ENCODE data around the gene METTL25B.

Gene METTL25B

DNA sequence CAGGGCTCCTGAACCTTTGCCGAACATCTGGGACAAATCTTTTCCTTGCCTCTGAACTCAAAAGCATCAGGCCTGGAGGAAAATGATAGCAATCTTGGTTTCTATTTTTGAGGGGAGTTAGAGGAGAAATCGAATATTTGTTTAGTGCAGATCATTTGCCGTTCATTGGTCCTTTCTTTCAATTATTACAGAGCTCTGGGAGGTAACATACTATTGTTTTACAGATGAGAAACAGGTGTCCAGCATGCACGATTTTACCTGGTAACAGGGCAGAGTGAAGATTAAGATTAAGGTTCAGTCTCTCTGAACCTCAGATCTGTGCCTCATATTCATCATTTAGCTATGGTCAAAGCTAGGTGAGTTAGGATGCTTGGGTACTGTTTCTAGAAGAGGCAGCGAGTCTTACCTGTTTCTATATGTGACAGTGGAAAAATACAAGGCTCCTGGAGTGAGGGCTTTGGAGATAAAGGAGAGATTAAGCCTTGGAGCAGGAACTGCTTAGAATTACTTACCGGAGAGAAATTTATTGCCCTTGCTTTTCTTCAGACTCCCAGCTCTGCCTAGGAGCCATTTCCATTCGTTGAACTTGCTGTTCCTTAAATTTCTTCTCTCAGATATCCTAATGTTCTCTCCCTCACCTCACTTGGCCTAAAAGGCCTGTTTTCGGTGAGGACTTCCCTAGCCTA is 40.5 kb downstream of the METTL25B start:
- DNase-seq (ENCODE audit: low read depth) = no peak
- TF ChIP-seq, protein P1, sequence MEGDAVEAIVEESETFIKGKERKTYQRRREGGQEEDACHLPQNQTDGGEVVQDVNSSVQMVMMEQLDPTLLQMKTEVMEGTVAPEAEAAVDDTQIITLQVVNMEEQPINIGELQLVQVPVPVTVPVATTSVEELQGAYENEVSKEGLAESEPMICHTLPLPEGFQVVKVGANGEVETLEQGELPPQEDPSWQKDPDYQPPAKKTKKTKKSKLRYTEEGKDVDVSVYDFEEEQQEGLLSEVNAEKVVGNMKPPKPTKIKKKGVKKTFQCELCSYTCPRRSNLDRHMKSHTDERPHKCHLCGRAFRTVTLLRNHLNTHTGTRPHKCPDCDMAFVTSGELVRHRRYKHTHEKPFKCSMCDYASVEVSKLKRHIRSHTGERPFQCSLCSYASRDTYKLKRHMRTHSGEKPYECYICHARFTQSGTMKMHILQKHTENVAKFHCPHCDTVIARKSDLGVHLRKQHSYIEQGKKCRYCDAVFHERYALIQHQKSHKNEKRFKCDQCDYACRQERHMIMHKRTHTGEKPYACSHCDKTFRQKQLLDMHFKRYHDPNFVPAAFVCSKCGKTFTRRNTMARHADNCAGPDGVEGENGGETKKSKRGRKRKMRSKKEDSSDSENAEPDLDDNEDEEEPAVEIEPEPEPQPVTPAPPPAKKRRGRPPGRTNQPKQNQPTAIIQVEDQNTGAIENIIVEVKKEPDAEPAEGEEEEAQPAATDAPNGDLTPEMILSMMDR (IDR thresholded peaks at IDR 0.05; ENCODE audit: insufficient read depth, low read depth, low read length, missing control alignments) = no peak
- peak overlapping the region; percentile 92 for H3K4me3 ChIP-seq (ENCODE audit: low read length)

- DNase-seq (ENCODE audit: low read depth) = no peak
- TF ChIP-seq, protein P1 (IDR thresholded peaks at IDR 0.05; ENCODE audit: insufficient read depth, low read depth, low read length, missing control alignments) = no peak
- H3K4me3 ChIP-seq (ENCODE audit: low read length) = no peak overlapping the region
These were observed 44.0 kb downstream of the METTL25B start for GRCh38 chr1:156772222-156772621.

GRCh38 chr1:156772728-156773497 is 44.6 kb downstream of the METTL25B start:
- no peak for DNase-seq (ENCODE audit: low read depth)
- TF ChIP-seq, protein P1 (IDR thresholded peaks at IDR 0.05; ENCODE audit: insufficient read depth, low read depth, low read length, missing control alignments) = no peak
- no peak overlapping the region for H3K4me3 ChIP-seq (ENCODE audit: low read length)

DNA sequence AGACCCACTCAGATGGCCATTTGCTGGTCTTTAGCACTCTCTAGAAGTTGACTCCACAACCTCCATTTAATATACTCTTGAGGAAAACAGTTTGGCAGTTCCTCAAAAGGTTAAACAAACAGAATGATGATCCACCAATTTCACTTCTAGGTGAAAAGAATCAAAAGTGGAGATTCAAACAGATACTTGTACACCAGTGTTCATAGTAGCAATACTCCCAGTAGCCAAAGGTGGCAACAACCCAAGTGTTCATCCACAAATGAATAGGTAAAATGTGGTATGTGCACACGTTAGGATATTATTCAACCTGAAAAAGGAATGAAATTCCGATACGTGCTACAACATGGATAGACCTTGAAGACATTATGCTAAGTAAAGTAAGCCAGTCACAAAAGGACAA is 45.3 kb downstream of the METTL25B start:
- TF ChIP-seq, protein P1 (IDR thresholded peaks at IDR 0.05; ENCODE audit: insufficient read depth, low read depth, low read length, missing control alignments) = peak; percentile 22
- no peak overlapping the region for H3K4me3 ChIP-seq (ENCODE audit: low read length)
- DNase-seq (ENCODE audit: low read depth) = peak; percentile 23

DNA sequence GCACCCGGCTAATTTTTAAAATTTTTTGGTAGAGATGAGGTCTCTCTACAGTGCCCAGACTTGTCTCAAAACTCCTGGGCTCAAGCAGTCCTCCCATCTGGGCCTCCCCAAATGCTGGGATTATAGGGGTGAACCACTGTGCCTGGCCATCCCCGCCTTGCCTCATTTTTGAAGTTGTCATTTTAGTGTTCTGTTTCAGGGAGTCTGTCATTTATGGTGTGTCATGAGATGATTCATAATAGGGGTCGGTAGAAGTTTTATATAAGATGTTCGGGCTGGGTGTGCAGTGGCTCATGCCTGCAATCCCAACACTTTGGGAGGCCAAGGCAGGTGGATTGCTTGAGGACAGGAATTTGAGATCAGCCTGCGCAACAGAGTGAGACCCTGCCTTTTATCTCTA is 47.5 kb downstream of the METTL25B start:
- H3K4me3 ChIP-seq (ENCODE audit: low read length) = no peak overlapping the region
- no peak for DNase-seq (ENCODE audit: low read depth)
- TF ChIP-seq, protein P1 (IDR thresholded peaks at IDR 0.05; ENCODE audit: insufficient read depth, low read depth, low read length, missing control alignments) = no peak

DNA sequence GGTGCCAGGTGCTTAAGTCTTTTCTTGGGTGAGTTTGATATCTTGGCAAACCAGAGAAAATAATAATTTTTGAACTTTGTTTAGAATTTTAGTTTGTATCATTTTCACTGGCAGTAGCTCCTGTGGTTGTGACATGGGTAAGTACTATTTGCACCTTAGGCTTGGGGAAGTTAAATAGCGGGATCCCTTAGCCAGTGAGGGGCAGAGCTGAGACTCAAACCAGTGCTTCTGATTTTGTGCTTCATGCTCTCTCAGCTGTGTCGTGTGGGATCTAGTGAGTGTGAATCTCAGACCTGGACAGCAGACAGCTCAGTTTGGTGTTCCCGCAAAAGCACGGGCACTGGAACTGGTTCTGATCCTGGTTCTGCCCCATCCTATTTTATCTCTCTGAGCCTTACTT is 48.7 kb downstream of the METTL25B start:
- TF ChIP-seq, protein P1 (IDR thresholded peaks at IDR 0.05; ENCODE audit: insufficient read depth, low read depth, low read length, missing control alignments) = no peak
- no peak overlapping the region for H3K4me3 ChIP-seq (ENCODE audit: low read length)
- DNase-seq (ENCODE audit: low read depth) = no peak
